GM21515 (cell line): ENCODE results near the gene CBX5.
"Not testable (repeated sequence)": the region's sequence is repeated elsewhere in the genome, so short reads cannot be mapped to it uniquely, and the experiment has no call there.

ENCODE experiments used
- ATAC-seq: cut with Tn5 transposase; IDR thresholded peaks from one replicate; pipeline ENCODE4 v1.9.1; 2021; ENCODE audit not compliant: unreplicated experiment

CBX5 gene

GRCh38 chr12:54201001-54201794, 78.7 kb downstream of the CBX5 start:
- peak; percentile 66 for ATAC-seq

GRCh38 chr12:54200412-54200811, 79.5 kb downstream of the CBX5 start:
- ATAC-seq: no peak

DNA sequence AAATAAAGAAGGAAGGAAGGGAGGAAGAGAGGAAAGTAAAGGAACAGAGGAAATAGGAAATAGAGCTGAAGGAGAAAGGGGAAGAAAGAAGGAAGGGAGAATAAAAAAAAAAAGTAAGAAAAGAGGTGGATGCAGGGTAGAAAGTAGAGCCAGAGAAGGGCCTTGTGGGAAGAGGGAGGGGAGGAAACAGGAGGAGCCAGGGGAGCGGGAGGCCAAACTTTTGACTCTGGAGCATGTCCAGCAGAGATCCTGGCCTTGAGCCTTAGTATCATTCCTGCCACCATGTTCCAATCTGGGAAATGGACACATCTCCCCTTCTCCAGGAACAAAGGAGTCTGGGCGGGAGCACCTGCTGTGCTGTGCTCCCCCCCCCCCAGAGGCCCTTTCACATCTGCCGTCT, 80.0 kb downstream of the CBX5 start:
- no peak for ATAC-seq

GRCh38 chr12:54199034-54199433, 80.9 kb downstream of the CBX5 start:
- no peak for ATAC-seq

- ATAC-seq: no peak
Measured at GRCh38 chr12:54197431-54197909, 82.5 kb downstream of the CBX5 start.

DNA sequence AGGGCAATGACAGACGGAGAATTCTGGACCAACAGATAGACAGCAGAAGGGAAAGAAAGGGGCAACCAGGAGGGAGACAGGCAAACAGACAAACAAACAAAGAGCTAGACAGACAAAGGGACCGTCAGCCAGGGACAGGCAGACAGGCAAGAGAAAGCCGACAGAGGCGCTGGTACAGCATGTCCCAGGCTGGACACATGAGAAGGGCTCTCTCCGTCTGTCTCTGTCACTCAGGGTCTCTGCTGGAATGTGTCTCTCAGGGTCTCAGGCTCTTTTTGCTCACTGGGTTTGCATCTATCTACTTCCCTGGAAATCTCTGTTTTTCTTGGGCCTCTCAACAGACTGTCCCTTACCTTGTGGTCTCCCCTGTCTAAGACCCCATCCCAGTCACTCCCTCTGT, 82.9 kb downstream of the CBX5 start:
- no peak for ATAC-seq

DNA sequence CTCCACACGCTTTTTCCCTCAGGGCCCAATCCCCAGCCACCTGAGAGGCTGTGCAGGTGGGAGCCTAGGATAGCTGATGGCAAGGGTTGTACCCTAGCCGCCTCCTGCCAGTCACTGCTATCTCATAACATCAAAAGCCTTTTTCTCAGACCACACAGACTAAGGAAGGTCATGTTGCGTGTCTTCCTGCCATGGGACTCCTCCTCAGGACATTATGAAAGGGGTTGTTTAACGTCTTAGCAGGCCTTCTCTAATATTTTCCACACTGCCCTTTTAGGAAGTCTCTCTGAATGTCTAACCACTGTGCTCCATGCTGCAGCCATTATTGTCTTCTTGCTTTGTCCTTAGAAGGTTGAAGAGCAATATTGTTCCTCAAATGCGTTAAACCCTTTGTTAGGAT, 83.5 kb downstream of the CBX5 start:
- ATAC-seq: no peak

GRCh38 chr12:54195737-54196347, 84.1 kb downstream of the CBX5 start:
- no peak for ATAC-seq

DNA sequence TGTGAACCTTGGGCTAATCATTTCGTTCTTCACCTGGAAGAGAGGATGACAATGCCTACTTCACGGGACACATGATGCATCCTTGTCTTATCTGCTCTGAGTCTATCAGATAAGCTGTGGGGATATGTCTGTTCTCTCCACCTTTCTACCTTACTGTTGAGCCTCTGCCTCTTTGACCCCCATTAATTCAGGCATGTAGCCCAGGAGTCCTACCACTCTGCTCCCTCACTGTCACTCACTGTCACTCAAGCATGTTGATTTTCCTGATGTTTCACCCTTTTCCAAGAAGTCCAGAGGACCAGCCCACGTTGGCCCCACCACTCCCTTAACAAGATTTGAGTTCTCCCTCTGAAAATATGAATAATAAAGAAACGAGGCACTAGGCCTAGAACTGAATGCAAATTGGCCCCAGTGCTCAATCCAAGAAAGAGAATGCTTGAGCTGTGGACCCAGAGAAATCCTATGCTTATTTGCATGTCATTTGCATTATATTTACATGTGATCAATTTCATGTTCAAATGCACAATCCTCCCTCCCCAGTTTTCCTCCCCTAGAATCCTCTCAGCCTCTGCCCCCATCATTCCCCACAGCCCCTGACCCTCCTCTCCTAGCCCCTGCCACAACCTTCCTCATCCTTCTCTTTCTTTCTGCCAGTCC, 84.7 kb downstream of the CBX5 start:
- ATAC-seq: no peak

- not testable (repeated sequence) for ATAC-seq
Measured at GRCh38 chr12:54194611-54195010, 85.3 kb downstream of the CBX5 start.

GRCh38 chr12:54193434-54193833, 86.5 kb downstream of the CBX5 start:
- ATAC-seq: no peak

- ATAC-seq: no peak
Measured at GRCh38 chr12:54191550-54192022, 88.3 kb downstream of the CBX5 start.

DNA sequence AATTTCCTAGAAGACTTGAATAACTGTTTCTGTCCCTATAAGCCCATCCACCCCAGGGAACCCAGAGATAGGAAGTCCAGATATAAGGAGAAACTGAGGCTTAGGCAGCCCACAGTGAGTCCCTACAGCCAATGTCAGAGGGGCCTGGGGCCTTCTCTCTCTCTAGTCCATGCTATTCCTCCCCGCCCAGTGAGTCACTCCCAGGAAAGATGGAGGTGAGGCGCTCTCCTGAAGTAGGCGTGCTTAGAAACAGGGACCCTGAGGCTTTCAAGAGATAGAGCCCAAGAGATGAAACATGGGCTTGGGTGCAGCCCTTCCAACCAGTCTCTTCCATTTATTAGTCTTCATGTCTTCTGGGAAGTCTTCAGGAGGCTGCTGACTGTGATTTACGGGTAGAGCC, 88.8 kb downstream of the CBX5 start:
- ATAC-seq: no peak

DNA sequence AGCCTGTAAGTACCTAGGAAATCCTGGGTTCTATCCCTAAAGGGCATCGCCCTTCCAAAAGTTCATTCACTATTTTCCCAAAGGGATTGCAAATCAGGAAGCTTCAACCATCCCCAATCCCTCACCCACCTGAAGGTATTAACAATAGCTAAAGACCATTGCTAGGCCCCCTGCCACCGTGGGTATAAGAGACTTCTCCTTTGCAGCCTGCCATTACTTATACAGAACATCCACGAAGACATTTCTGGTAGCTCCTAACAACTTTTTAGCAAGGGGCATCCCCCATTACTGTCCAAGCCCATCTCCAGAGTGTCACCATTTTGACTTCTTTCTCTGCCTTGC, 90.8 kb downstream of the CBX5 start:
- no peak for ATAC-seq

- ATAC-seq: no peak
Measured at GRCh38 chr12:54187075-54187474, 92.8 kb downstream of the CBX5 start.

DNA sequence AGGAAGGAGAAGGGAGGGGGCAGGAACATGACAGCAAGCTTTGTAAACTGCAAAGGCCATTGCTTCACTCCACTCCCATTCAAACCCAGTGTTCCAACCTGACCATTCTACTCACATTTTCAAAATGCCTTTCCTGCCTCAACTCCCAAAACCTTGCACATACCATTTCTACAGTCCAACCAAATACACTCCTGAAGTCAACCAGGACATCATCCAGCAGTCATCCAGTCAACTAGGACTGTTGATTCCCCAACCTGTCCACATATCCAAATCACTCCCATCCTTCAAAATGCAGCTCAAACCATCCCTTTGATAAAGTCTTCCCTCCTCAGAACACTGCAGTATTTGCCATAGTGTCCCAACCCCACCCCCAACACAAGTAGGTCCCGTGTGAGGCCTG, 94.0 kb downstream of the CBX5 start:
- ATAC-seq: no peak

GRCh38 chr12:54185297-54185696, 94.6 kb downstream of the CBX5 start:
- not testable (repeated sequence) for ATAC-seq

- no peak for ATAC-seq
Measured at GRCh38 chr12:54184024-54184805, 95.7 kb downstream of the CBX5 start.

DNA sequence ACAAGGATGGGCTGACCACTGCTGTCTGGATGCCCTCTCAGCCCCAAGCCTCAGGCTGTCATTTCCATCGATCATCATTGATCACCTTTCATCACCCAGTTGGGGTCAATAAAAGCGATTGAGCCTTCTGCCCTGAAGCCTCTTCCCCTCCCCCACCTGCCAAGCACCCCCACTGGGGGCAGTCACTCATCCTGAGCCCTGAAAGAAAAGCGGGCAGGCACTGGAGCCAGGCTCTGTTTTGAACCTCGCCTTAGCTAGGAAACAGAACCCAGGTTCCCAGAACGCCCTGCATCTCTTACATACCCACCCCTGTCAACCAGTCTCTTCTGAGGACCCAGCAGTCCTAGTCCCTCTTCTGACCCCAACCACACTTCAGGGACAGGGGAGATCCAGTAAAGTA, 96.9 kb downstream of the CBX5 start:
- no peak for ATAC-seq

DNA sequence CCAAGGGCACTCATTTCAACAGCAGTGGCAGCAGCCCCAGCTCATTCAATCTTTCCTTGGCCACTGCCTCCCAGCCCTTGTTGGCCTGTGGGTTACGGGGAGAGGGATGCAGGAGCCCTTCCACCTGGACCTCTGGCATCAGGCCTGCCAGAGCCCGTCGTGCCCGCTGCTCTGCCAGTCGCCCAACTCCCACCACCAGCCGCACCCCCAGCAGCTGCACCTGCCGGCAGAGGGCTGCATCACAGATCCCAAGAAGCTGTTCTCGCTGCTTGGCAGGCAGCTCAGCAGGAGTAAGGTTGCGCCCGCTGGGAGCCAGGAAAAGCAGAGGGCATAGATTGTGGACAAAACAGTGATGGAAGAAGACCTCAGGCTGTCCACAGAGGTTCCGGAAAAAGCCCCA, 97.8 kb downstream of the CBX5 start:
- no peak for ATAC-seq
